Motor neuron (in vitro differentiated cells): ENCODE results near the gene RASSF7. TPM values are rescaled to one million over a fixed set of nuclear protein-coding genes. Genes with fewer than 3 reads are reported as not detected.

Experiments
- ATAC-seq, 8 experiments: fragments of 200-7000 bp; cut with Tn5 transposase; replicated peaks in 6 of 8; 2 replicates each; pipeline ENCODE4 v1.8.0; 2021; ENCODE audit warnings: mild to moderate bottlenecking in 8 of 8, moderate library complexity in 8 of 8
- H3K27ac ChIP-seq, 2 donors: fragments of 250-450 bp; sonication (Bioruptor Pico); 2 replicates each; pipeline ENCODE4 v1.9.0; 2021; ENCODE audit warnings: antibody characterized with exemption in 2 of 2, mild to moderate bottlenecking in 2 of 2, moderate library complexity in 1 of 2
- H3K4me1 ChIP-seq, 2 donors: fragments of 250-450 bp; sonication (Bioruptor Pico); replicated peaks in 1 of 2; 2 replicates each; pipeline ENCODE4 v1.6.1; 2021; ENCODE audit warnings: antibody characterized with exemption in 2 of 2, mild to moderate bottlenecking in 2 of 2, moderate library complexity in 1 of 2
- H3K4me3 ChIP-seq, 5 donors: fragments of 250-450 bp; sonication (Bioruptor Pico); 2 replicates each; pipeline ENCODE4 v1.9.0; 2021; ENCODE audit warnings: antibody characterized with exemption in 5 of 5, mild to moderate bottlenecking in 5 of 5, moderate library complexity in 4 of 5
- WGBS, 10 experiments: fragments of 450-650 bp; shearing (Covaris generic); methylation state at CpG; one replicate each; pipeline ENCODE4 v1.0.0; 2022; 5-methylcytosine and 5-hydroxymethylcytosine counted together
- in situ Hi-C, 9 experiments: fragments of 400-800 bp; cut with MboI; loops; one replicate each; pipeline ENCODE4 v1.15.0; 2021; ENCODE audit warnings: low sequenced_read_pairs in 9 of 9, low pct_unique_long_range_greater_than_20kb in 2 of 9; ENCODE audit not compliant: unreplicated experiment in 9 of 9
- total RNA-seq, 8 experiments: library from RNA; unstranded; fragments of 300-600 nt; gene quantifications; 2 replicates each; pipeline versions ENCODE4 v1.2.3 to v1.2.4, GENCODE V29; 2022

Gene RASSF7
- total RNA-seq, 8 experiments from 2014 or later, result 4.6 to 10.4 (median 7.0) TPM

- peaks cover 10 to 15% of the 10 kb centered on the region in 2 donors for H3K4me1 ChIP-seq
- in situ Hi-C loops, result no loop called here
- H3K27ac ChIP-seq, result peak overlapping the region in 1 of 2 donors; percentile 40
- no peak overlapping the region for H3K4me3 ChIP-seq
- 65 to 100% (median 80%) methylated on average over 1 to 9 of the region's 29 CpGs; no CpG with 5 or more reads in 5 of the 10 experiments for WGBS, 10 experiments
- ATAC-seq, result peak in 6 of 8 experiments; percentile 6 to 69 (median 63)
These were observed 31.7 kb upstream of the RASSF7 start for GRCh38 chr11:528815-529727.

DNA sequence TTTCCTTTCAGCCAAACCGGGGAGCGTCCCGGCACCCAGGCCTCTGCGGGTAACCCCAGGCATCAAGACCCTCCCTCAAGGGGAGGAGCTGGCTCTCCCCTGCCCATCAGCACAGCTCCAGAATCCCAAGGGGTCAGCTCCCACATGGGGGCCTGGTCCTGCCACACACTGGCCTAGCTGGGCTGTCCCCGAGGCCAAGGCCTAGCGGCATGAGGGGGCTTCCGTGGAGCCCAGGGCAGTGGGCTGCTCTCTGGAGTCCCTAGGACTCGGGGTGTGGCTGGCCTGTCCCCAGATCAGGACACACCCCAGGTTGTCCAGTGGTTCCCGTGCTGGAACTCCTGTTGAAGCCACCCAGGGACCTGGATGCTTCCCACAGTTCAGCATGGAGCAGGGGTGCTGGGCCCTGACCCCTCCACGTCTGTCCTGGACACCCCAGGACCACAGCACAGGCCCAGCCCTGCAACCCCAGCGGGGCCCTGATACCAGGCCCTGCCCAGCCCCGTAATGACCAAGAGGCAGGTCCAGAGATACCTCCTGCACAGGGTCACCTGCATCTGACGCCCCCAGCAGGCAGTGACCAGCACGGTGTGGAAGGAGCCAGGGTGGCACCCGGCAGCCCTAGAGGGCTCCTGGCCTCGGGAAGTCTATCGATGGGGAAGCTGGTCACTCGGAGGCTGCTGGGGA lies 30.9 kb upstream of the RASSF7 start:
- Histone ChIP-seq H3K4me3 (no peak overlapping the region), H3K4me1 (peaks cover 14 to 18% of the 10 kb centered on the region in 2 donors), H3K27ac (no peak overlapping the region)
- 89 to 90% methylated on average over 2 to 3 of the region's 18 CpGs; no CpG with 5 or more reads in 8 of the 10 experiments for WGBS, 10 experiments
- ATAC-seq, result peak in 1 of 8 experiments; percentile 2
- in situ Hi-C loops, result no loop called here

GRCh38 chr11:530960-531831 lies 29.6 kb upstream of the RASSF7 start:
- 80 to 100% methylated on average over 1 of the region's 28 CpGs; no CpG with 5 or more reads in 8 of the 10 experiments for WGBS, 10 experiments
- peaks cover 16 to 19% of the 10 kb centered on the region in 2 donors for H3K4me1 ChIP-seq

DNA sequence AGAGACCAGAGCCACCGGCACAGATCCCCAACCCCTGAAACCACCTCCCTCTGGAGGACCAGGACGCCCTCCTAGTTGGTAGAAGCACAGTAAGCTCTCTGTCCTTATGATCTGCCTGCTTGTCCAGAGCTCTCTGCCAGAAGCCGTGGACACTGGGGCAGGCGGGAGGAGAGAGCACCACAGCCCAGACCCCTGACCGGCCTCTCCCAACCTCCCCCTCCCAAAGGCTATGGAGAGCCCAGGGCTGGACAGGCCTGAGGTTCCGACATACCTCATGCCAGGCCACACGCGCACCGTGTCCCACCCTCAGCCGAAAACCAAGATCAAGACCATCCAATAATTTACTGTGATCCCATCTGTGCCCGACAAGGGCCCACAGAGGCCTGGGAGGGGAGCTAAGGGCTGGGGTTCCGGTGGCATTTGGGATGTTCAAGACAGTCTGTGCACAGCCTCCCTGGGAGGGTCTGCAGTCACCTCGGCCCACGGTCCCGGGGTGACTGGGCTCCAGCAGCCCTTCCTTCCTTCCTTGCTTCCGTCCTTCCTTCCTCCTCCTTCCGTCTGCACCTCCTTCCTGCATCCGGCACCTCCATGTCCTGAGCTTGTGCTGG lies 28.7 kb upstream of the RASSF7 start:
- H3K4me1 ChIP-seq, result peaks cover 24% of the 10 kb centered on the region in 2 donors
- no peak overlapping the region for H3K4me3 ChIP-seq
- H3K27ac ChIP-seq, result no peak overlapping the region
- WGBS, 10 experiments, result 80 to 100% (median 95%) methylated on average over 1 to 6 of the region's 18 CpGs; no CpG with 5 or more reads in 4 of the 10 experiments
- ATAC-seq, result no peak
- in situ Hi-C loops, result no loop called here

More at GRCh38 chr11:530960-531831, 29.6 kb upstream of the RASSF7 start:
- ATAC-seq, result no peak
- Histone ChIP-seq H3K4me3 (no peak overlapping the region), H3K27ac (no peak overlapping the region)
- in situ Hi-C loops, result no loop called here

DNA sequence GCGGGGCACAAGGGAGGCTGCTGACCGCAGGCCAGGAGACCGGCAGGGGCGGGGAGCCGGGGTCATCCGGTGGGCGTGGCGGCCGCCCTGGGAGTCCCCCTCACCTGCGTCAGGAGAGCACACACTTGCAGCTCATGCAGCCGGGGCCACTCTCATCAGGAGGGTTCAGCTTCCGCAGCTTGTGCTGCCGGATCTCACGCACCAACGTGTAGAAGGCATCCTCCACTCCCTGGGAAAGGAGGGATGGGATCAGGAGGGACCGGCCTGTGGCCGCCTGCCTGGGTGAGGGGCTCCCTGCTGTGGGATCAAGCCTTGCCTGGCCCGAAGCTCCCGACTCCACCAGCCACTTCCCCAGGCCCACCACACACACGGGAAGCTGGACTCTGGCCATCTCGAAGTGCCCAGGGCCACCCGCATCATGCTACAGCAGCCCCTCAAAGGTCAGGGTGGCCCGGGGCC lies 28.2 kb upstream of the RASSF7 start:
- Histone ChIP-seq H3K4me1 (peaks cover 27 to 30% of the 10 kb centered on the region in 2 donors), H3K27ac (no peak overlapping the region), H3K4me3 (no peak overlapping the region)
- in situ Hi-C loops, result no loop called here
- 91 to 100% (median 95%) methylated on average over 1 to 9 of the region's 23 CpGs; no CpG with 5 or more reads in 7 of the 10 experiments for WGBS, 10 experiments
- no peak for ATAC-seq

DNA sequence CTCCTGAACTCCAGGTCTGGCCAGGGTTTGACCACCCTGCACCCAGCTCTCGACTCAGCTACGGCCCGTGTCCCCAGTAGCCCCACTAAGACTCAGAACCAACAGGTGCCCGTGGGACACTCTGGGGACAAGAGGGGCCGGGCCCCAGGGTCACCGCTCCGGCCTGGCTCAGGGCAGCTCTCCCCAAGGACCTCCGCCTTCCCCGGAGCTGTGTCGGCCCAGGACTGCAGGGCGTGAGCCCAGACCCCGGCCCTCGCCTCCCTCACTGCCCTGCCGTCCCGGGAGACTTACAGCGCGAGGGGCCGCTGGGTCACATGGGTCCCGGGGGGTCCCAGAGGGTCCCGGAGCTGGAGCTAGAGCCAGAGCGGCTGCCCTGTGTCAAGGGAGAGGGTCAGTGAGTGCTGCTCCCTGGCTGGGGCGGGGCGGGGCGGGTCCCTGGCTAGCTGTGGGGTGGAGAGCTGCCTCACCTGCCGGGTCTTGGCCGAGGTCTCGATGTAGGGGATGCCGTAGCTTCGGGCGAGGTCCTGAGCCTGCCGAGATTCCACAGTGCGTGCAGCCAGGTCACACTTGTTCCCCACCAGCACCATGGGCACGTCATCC lies 27.7 kb upstream of the RASSF7 start:
- whole genome bisulfite sequencing, 10 experiments, result 60 to 100% (median 100%) methylated on average over 1 to 13 of the region's 33 CpGs; no CpG with 5 or more reads in 5 of the 10 experiments
- Histone ChIP-seq H3K4me1 (peaks cover 32 to 35% of the 10 kb centered on the region in 2 donors), H3K4me3 (no peak overlapping the region), H3K27ac (no peak overlapping the region)
- no peak for ATAC-seq
- in situ Hi-C loops, result no loop called here

GRCh38 chr11:533586-534395 lies 27.0 kb upstream of the RASSF7 start:
- ATAC-seq, result no peak
- Histone ChIP-seq H3K4me1 (peaks cover 28 to 32% of the 10 kb centered on the region in 2 donors), H3K27ac (no peak overlapping the region), H3K4me3 (peak overlapping the region in 4 of 5 donors; percentile 69 to 96 (median 90))
- in situ Hi-C loops, result no loop called here
- WGBS, 10 experiments, result 80 to 100% (median 100%) methylated on average over 1 to 5 of the region's 37 CpGs; no CpG with 5 or more reads in 4 of the 10 experiments

DNA sequence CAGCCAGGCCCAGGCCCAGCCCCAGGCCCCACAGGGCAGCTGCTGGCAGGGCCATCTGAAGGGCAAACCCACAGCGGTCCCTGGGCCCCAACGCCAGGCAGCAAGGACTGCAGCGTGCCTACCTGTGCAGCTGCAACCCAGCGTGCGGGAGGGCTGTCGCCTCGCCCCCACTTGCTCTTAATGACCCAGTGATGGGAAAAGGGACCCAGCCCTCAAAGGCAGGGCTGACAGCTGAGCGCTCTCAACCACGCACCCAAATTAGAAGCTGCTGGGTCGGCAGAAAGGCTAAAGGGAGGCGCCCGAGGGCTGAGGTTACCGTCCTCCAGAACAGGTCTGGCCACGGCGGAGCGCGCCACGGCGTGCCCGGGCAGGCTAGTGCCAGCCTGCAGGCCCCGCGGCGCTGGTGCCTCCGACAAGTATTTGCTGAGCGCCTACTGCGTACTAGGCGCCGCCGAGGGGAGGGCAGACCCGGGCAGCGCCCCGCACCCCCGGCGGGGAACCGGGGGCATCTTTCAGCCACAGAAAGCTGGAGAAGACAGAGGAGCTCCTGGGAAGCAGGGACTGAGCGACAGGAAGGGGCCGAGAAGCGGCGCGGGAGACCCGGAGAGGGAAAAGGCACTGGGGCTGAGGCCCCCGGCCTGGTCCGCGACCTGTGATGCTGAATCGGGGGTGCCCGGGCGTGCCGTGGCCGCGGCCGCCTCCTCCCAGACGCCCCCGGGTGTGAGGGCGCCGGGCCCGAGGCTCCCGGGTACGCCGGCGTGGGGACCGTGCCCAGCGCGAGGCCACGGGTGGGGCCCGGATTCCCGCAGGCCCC lies 26.2 kb upstream of the RASSF7 start:
- ATAC-seq, result peak in 2 of 8 experiments; percentile 1
- 6 to 60% (median 26%) methylated on average over 1 to 10 of the region's 66 CpGs; no CpG with 5 or more reads in 4 of the 10 experiments for WGBS, 10 experiments
- peak overlapping the region in 1 of 2 donors; percentile 79 for H3K27ac ChIP-seq
- in situ Hi-C loops, result no loop called here
- peak overlapping the region; percentile 69 to 96 (median 89) for H3K4me3 ChIP-seq
- H3K4me1 ChIP-seq, result peaks cover 20 to 28% of the 10 kb centered on the region in 2 donors

GRCh38 chr11:535210-535518 lies 25.6 kb upstream of the RASSF7 start:
- Histone ChIP-seq H3K27ac (peak overlapping the region; percentile 62 to 79), H3K4me1 (peaks cover 20 to 29% of the 10 kb centered on the region in 2 donors), H3K4me3 (peak overlapping the region; percentile 69 to 96 (median 89))
- no peak for ATAC-seq
- WGBS, 10 experiments, result no CpG with 5 or more reads among the region's 56 CpGs
- in situ Hi-C loops, result no loop called here

DNA sequence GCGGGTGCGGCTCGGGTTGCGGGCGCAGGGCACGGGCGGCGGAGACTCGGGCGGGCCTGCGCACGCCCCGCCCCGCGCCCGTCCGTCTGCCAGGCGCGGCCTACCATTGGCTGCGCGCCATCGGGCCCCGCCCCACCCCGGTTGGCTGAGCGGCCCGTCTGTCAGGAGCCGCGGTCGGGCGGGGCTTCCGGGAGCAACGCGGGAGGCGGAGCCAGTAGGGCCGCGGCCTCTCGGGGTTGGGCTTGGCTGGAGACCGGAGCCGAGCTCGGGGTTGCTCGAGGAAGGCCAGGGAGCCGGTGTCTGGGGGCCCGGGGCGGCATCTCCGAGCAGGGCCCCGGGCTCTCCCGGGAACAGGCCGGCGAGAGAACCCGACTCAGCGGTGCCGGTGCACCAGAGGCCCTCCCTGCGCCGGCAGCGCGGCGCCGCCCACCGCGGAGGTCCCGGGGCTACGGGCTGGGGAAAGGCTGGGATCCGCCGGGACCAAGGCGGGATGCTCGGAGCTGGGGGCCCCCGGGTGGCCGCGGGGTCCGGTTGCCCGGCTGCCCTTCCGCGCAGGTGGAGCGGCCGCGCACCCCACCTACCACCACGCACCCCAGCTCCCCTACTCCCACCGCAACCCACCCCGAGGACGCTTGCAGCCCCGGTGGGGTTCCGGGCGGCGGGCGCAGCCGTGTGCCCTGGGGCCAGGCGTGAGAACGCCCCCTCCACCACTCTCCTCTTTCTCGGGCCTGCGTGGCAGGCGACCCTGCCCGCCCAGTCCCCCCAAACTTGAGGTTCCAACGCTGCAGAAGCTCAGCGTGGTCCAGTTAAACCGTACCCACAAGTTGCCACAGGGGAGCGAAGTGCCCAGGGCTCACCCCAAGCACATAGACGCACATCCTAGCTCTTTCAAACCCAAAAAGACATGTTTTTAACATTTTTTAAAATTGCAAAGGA lies 25.0 kb upstream of the RASSF7 start, which contains the start of gene HRAS:
Gene HRAS, minus strand, starts transcription at position 58 of the 936 bp plus-strand sequence.
- Histone ChIP-seq H3K4me1 (peaks cover 25 to 35% of the 10 kb centered on the region in 2 donors), H3K27ac (peak within 1 kb of the TSS; percentile 76 to 84), H3K4me3 (peak within 1 kb of the TSS; percentile 69 to 96 (median 89))
- ATAC-seq, result peak; percentile 66 to 89 (median 86)
- in situ Hi-C loops, result no loop called here
- 3 to 40% (median 31%) methylated on average over 1 to 5 of the region's 97 CpGs; no CpG with 5 or more reads in 6 of the 10 experiments for WGBS, 10 experiments
